ENCODE results near the gene POLK.

DNA sequence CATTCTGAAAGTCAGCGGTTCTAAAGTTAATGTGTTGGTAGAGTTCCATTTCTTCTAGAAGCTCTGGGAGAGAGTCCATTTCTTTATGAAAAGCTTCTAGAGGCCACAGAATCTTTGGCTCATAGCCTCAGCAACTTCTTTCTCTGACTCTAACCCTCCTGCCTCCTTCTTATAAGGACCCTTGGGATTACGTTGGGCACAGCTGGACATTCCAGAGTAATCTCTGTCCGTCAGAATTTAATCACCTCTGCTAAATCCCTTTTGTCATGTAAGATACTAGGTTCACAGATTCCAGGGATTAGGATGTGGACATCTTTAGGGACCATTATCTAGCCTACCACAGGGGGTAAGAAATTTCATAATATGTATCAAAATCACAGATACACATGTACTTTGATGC is 77.0 kb downstream of the POLK start:
- TF ChIP-seq, protein P1, sequence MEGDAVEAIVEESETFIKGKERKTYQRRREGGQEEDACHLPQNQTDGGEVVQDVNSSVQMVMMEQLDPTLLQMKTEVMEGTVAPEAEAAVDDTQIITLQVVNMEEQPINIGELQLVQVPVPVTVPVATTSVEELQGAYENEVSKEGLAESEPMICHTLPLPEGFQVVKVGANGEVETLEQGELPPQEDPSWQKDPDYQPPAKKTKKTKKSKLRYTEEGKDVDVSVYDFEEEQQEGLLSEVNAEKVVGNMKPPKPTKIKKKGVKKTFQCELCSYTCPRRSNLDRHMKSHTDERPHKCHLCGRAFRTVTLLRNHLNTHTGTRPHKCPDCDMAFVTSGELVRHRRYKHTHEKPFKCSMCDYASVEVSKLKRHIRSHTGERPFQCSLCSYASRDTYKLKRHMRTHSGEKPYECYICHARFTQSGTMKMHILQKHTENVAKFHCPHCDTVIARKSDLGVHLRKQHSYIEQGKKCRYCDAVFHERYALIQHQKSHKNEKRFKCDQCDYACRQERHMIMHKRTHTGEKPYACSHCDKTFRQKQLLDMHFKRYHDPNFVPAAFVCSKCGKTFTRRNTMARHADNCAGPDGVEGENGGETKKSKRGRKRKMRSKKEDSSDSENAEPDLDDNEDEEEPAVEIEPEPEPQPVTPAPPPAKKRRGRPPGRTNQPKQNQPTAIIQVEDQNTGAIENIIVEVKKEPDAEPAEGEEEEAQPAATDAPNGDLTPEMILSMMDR (IDR thresholded peaks at IDR 0.05; ENCODE audit: low read depth, low read length), result no peak
- no peak for TF ChIP-seq POLR2A (IDR thresholded peaks at IDR 0.05; ENCODE audit: extremely low read depth, insufficient read length)
- TF ChIP-seq MYC (IDR thresholded peaks at IDR 0.05; ENCODE audit: low read depth, low read length), result no peak

All from NB4 (cell line).